A673 (cell line): ENCODE results near the gene BHLHE23.

Experiments used
- CTCF ChIP-seq: fragments of 300-800, 200-600 bp; sonication (generic); conservative IDR thresholded peaks from 2 replicates; pipeline ENCODE4 v1.5.1; 2017; ENCODE audit warnings: low read depth, mild to moderate bottlenecking, antibody characterized with exemption, low read length, moderate library complexity, mixed read lengths
- EZH2 ChIP-seq: fragments of 200-600 bp; sonication (generic); IDR thresholded peaks from 2 replicates; pipeline ENCODE4 v1.6.1; 2017; ENCODE audit warnings: borderline replicate concordance, low read depth, mild to moderate bottlenecking, mixed read lengths, antibody characterized with exemption, low read length; ENCODE audit not compliant: poor library complexity, severe bottlenecking

GRCh38 chr20:63048516-63049190 lies 41.9 kb upstream of the BHLHE23 start:
- TF ChIP-seq CTCF (no peak), EZH2 (no peak)
